Endodermal cell (in vitro differentiated cells): ENCODE results near the gene KIAA1958. TPM values are rescaled to one million over a fixed set of nuclear protein-coding genes. Genes with fewer than 3 reads are reported as not detected.

Experiments
- DNase-seq: peaks from one replicate; pipeline ENCODE4 v3.0.0-alpha.2; 2017
- H3K27ac ChIP-seq: 2 replicates; pipeline ENCODE4 v1.5.1; 2013; ENCODE audit warnings: mild to moderate bottlenecking, low read depth, low read length, moderate library complexity
- H3K27me3 ChIP-seq: 2 replicates; pipeline ENCODE4 v1.6.1; 2013; ENCODE audit warnings: mild to moderate bottlenecking, low read length, moderate library complexity; ENCODE audit not compliant: insufficient read depth, control insufficient read depth, poor library complexity, severe bottlenecking
- H3K36me3 ChIP-seq: 2 replicates; pipeline ENCODE4 v1.7.0; 2013; ENCODE audit warnings: mild to moderate bottlenecking, low read length, moderate library complexity; ENCODE audit not compliant: control insufficient read depth, insufficient read depth
- H3K4me1 ChIP-seq: one replicate; pipeline ENCODE4 v1.7.0; 2013; ENCODE audit warnings: low read length; ENCODE audit not compliant: control insufficient read depth, insufficient read depth
- H3K4me3 ChIP-seq: 2 replicates; pipeline ENCODE4 v1.5.1; 2013; ENCODE audit warnings: mild to moderate bottlenecking, low read length, moderate library complexity
- H3K9ac ChIP-seq: 2 replicates; pipeline ENCODE4 v1.6.1; 2013; ENCODE audit warnings: mild to moderate bottlenecking, low read length, moderate library complexity; ENCODE audit not compliant: poor library complexity, severe bottlenecking; ENCODE audit errors: extremely low read depth
- H3K9me3 ChIP-seq: 2 replicates; pipeline ENCODE4 v1.6.1; 2013; ENCODE audit warnings: mild to moderate bottlenecking, low read length, moderate library complexity; ENCODE audit not compliant: control insufficient read depth
- H3K27ac Mint-ChIP-seq: 2 replicates; pipeline ENCODE4 v1.8.0; 2020; ENCODE audit warnings: mixed read lengths
- H3K27me3 Mint-ChIP-seq: 2 replicates; pipeline ENCODE4 v1.8.0; 2021; ENCODE audit warnings: mild to moderate bottlenecking, mixed read lengths; ENCODE audit not compliant: insufficient read depth
- H3K36me3 Mint-ChIP-seq: 2 replicates; pipeline ENCODE4 v1.8.0; 2020; ENCODE audit warnings: low read depth, mixed read lengths
- H3K4me1 Mint-ChIP-seq: 2 replicates; pipeline ENCODE4 v1.8.0; 2020; ENCODE audit warnings: mixed read lengths
- H3K4me3 Mint-ChIP-seq: 2 replicates; pipeline ENCODE4 v1.8.0; 2020; ENCODE audit warnings: mild to moderate bottlenecking, moderate library complexity, mixed read lengths
- H3K9me3 Mint-ChIP-seq: 2 replicates; pipeline ENCODE4 v1.8.0; 2020; ENCODE audit warnings: mild to moderate bottlenecking, mixed read lengths
- CTCF ChIP-seq: fragments of 200-600 bp; sonication (generic); conservative IDR thresholded peaks from 2 replicates; pipeline ENCODE4 v1.5.0; 2021; ENCODE audit warnings: antibody characterized with exemption, mild to moderate bottlenecking
- WGBS, 2 experiments: methylation state at CpG; one replicate each; pipeline versions ENCODE4 v1.1.5 to v1.1.7; 2013; ENCODE audit warnings: missing lambda C conversion rate in 2 of 2, mixed read lengths in 1 of 2; ENCODE audit not compliant: insufficient coverage in 1 of 2, insufficient read length in 1 of 2; 5-methylcytosine and 5-hydroxymethylcytosine counted together
- total RNA-seq, 2 donors: library from RNA; stranded (reverse); fragmentation: NEBNext Ultra II Directional in 1 of 2; extraction: Animal tissue kit (Norgen Biotek cat#: 25700) in 1 of 2; gene quantifications; 2 replicates in 1 of 2; 3 replicates in 1 of 2; pipeline ENCODE4 v1.2.1, GENCODE V29; 2021

KIAA1958 gene
- total RNA-seq, 2 donors from 2014 or later, result 44.6 to 50.9 TPM

GRCh38 chr9:112655668-112656067 lies 169.0 kb downstream of the KIAA1958 start:
- Histone ChIP-seq H3K4me3 (no peak overlapping the region), H3K27ac (no peak overlapping the region), H3K36me3 (peaks cover 12% of the 10 kb centered on the region), H3K27me3 (no peaks in the 10 kb centered on the region), H3K9me3 (no peaks in the 10 kb centered on the region), H3K9ac (no peak overlapping the region), H3K4me1 (no peaks in the 10 kb centered on the region)
- Mint-ChIP-seq H3K36me3 (peaks cover 27% of the 10 kb centered on the region), H3K4me1 (peaks cover 7% of the 10 kb centered on the region), H3K27me3 (no peaks in the 10 kb centered on the region), H3K27ac (peak overlapping the region; percentile 12), H3K9me3 (peaks cover 1% of the 10 kb centered on the region), H3K4me3 (no peak overlapping the region)
- WGBS, 2 experiments, result 74 to 93% methylated on average over 3 of the region's 3 CpGs
- DNase-seq, result peak; percentile 47
- no peak for TF ChIP-seq CTCF

- no peak for DNase-seq
- no peak overlapping the region for H3K4me3 Mint-ChIP-seq
- no peaks in the 10 kb centered on the region for H3K9me3 Mint-ChIP-seq
- Histone ChIP-seq H3K27me3 (no peaks in the 10 kb centered on the region), H3K36me3 (peaks cover 17% of the 10 kb centered on the region), H3K9me3 (no peaks in the 10 kb centered on the region), H3K27ac (no peak overlapping the region), H3K4me3 (no peak overlapping the region), H3K4me1 (no peaks in the 10 kb centered on the region), H3K9ac (no peak overlapping the region)
- H3K27me3 Mint-ChIP-seq, result no peaks in the 10 kb centered on the region
- TF ChIP-seq CTCF, result no peak
- peaks cover 13% of the 10 kb centered on the region for H3K36me3 Mint-ChIP-seq
- no peak overlapping the region for H3K27ac Mint-ChIP-seq
- WGBS, 2 experiments, result 88 to 98% methylated on average over 7 to 11 of the region's 12 CpGs
- H3K4me1 Mint-ChIP-seq, result no peaks in the 10 kb centered on the region
These were observed 173.3 kb downstream of the KIAA1958 start for GRCh38 chr9:112659906-112660305.

- no peak for TF ChIP-seq CTCF
- Histone ChIP-seq H3K27me3 (no peaks in the 10 kb centered on the region), H3K9ac (no peak overlapping the region), H3K4me1 (no peaks in the 10 kb centered on the region), H3K4me3 (no peak overlapping the region), H3K27ac (no peak overlapping the region), H3K9me3 (no peaks in the 10 kb centered on the region), H3K36me3 (peaks cover 17% of the 10 kb centered on the region)
- 98% methylated on average over 5 of the region's 5 CpGs for WGBS, 2 experiments
- Mint-ChIP-seq H3K27me3 (no peaks in the 10 kb centered on the region), H3K36me3 (peaks cover 10% of the 10 kb centered on the region), H3K27ac (no peak overlapping the region), H3K4me3 (no peak overlapping the region), H3K4me1 (no peaks in the 10 kb centered on the region), H3K9me3 (no peaks in the 10 kb centered on the region)
- DNase-seq, result no peak
These were observed 177.1 kb downstream of the KIAA1958 start for GRCh38 chr9:112663681-112664080.
